BJ (cell line): ENCODE data around the gene OBSCN. TPM values are rescaled to one million over a fixed set of nuclear protein-coding genes. Genes with fewer than 3 reads are reported as not detected.

ENCODE experiments used
- CTCF ChIA-PET: fragments of 350-600 bp; formaldehyde crosslinking; extraction: SDS; loops from one replicate; lab custom pipeline; 2021; ENCODE audit warnings: antibody characterized with exemption, inconsistent platforms; lab: Yijun Ruan, JAX
- POLR2A ChIA-PET: fragments of 300-600 bp; sonication (Branson Sonifier 250); formaldehyde crosslinking; extraction: SDS; loops from one replicate; lab custom pipeline; 2021; ENCODE audit warnings: antibody characterized with exemption; lab: Charles Lee
- DNase-seq: peaks from one replicate; pipeline ENCODE4 v3.0.0-alpha.2; 2011; ENCODE audit warnings: low read depth
- H3K27me3 ChIP-seq: 2 replicates; pipeline ENCODE4 v1.6.0; 2011; ENCODE audit warnings: low read length; ENCODE audit not compliant: control insufficient read depth, insufficient read depth
- H3K36me3 ChIP-seq: 2 replicates; pipeline ENCODE4 v1.5.1; 2011; ENCODE audit warnings: low read length; ENCODE audit not compliant: control insufficient read depth, insufficient read depth
- H3K4me3 ChIP-seq: 2 replicates; pipeline ENCODE4 v1.5.1; 2011; ENCODE audit warnings: low read depth, mild to moderate bottlenecking, control low read depth, low read length
- polyA plus RNA-seq: library from polyadenylated mRNA; depleted of rRNA; stranded (reverse); fragments of >200 nt; gene quantifications from 2 replicates; pipeline ENCODE4 v1.2.3, GENCODE V29; 2011
- TF ChIP-seq, protein P1 (sequence below): IDR thresholded peaks from 2 replicates; pipeline ENCODE4 v1.5.1; 2011; ENCODE audit warnings: low read depth, mild to moderate bottlenecking, control low read depth, inconsistent platforms, low read length, moderate library complexity; ENCODE audit not compliant: insufficient read depth

The OBSCN gene
- polyA plus RNA-seq, 1 experiment = 2.9 TPM

GRCh38 chr1:228350831-228351781, 143.3 kb downstream of the OBSCN start:
- peaks cover 1% of the 10 kb centered on the region for H3K27me3 ChIP-seq
- TF ChIP-seq, protein P1, sequence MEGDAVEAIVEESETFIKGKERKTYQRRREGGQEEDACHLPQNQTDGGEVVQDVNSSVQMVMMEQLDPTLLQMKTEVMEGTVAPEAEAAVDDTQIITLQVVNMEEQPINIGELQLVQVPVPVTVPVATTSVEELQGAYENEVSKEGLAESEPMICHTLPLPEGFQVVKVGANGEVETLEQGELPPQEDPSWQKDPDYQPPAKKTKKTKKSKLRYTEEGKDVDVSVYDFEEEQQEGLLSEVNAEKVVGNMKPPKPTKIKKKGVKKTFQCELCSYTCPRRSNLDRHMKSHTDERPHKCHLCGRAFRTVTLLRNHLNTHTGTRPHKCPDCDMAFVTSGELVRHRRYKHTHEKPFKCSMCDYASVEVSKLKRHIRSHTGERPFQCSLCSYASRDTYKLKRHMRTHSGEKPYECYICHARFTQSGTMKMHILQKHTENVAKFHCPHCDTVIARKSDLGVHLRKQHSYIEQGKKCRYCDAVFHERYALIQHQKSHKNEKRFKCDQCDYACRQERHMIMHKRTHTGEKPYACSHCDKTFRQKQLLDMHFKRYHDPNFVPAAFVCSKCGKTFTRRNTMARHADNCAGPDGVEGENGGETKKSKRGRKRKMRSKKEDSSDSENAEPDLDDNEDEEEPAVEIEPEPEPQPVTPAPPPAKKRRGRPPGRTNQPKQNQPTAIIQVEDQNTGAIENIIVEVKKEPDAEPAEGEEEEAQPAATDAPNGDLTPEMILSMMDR = no peak
- no peak overlapping the region for H3K4me3 ChIP-seq
- no peak for DNase-seq
- ChIA-PET POLR2A (no interaction called here), CTCF (no interaction called here)
- no peaks in the 10 kb centered on the region for H3K36me3 ChIP-seq

DNA sequence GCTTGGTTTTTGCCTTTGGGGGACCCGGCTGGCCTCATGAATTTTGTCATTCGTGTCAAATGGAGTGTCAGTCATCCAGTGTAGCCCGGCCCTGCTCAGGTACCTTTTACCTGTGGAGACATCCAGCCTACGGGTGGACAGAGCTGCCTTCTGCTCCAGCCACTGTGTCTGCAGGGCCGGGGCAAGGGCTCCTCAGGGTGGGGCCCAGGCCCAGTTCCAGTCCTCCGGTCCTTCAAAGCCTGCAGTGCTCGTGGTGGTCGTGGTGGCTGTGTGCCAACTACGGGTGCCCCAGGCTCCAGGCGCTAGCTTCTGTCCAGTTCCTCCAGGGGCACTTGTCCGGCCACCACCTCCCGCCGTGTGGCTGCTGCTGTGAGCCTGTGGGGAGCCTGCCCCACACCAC, 144.0 kb downstream of the OBSCN start:
- Histone ChIP-seq H3K36me3 (no peaks in the 10 kb centered on the region), H3K27me3 (peaks cover 1% of the 10 kb centered on the region), H3K4me3 (no peak overlapping the region)
- TF ChIP-seq, protein P1 = no peak
- POLR2A ChIA-PET = no interaction called here
- CTCF ChIA-PET = no interaction called here
- DNase-seq = no peak

GRCh38 chr1:228352677-228353481, 145.0 kb downstream of the OBSCN start:
- TF ChIP-seq, protein P1 = no peak
- no peak overlapping the region for H3K4me3 ChIP-seq
- ChIA-PET POLR2A (no interaction called here), CTCF (no interaction called here)
- H3K36me3 ChIP-seq = no peaks in the 10 kb centered on the region
- H3K27me3 ChIP-seq = peaks cover 1% of the 10 kb centered on the region
- DNase-seq = no peak

DNA sequence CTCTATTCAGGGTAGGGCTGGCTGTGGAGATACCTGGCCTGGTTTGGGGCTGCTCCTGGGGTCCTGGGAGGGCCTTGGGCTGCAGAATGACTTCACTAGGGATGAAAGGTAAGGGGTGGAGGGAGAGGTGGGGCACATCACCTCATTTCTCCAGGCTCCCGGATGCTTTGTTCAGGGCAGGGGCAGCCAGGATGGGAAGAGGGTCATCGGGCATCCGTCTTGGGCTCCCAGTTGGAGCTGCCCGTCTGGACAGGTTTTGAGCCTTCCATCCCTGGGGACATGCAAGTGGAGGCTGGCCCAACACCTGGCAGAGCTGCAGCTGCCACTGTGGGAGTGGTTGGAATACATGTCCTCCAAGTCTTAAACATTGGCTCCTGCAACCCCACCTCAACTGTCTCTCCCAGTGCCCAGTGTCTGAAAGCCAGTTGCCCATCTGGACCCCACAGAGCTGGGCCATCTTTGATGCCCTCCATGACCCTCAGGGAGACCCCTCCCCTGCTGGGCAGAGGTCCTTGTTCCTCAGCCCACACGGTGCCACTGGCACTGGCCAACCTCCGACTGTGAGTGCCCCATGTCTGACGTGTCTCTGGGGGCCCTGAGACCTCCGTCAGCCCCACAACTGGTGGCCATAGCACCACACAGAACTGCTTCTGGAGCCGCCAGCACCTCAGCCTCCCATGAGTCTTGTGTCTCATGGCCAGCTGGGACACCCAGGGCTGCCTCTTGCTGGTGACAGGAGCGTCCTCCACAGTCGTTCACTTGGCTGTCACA, 145.9 kb downstream of the OBSCN start:
- Histone ChIP-seq H3K36me3 (no peaks in the 10 kb centered on the region), H3K4me3 (no peak overlapping the region), H3K27me3 (peaks cover 1% of the 10 kb centered on the region)
- ChIA-PET CTCF (no interaction called here), POLR2A (no interaction called here)
- no peak for DNase-seq
- TF ChIP-seq, protein P1 = no peak
